Measurements from ENCODE around the gene HNRNPUL1. TPM values are rescaled to one million over a fixed set of nuclear protein-coding genes. Genes with fewer than 3 reads are reported as not detected.

The HNRNPUL1 gene
- total and polyA plus RNA-seq, 9 of the 15 experiments (the other 6 are each of a cell fraction or from before 2014, with no cell fraction given): 7.3 to 211 (median 85.0) TPM

GRCh38 chr19:41264581-41265394, 616 bp downstream of the HNRNPUL1 start:
- ChIA-PET CTCF (ENCODE audit: low intra/inter-chr PET ratio) (no interaction called here), POLR2A (interaction anchor here (0.6 to 3.0 kb wide), 19 partner anchors 8 to 457 kb away, joined by 3 to 16 read pairs (median 7); partner anchors contain the start of genes AXL and CYP2S1)
- peaks cover 34% of the 10 kb centered on the region for H3K36me3 ChIP-seq (ENCODE audit: control insufficient read depth, insufficient read depth, low read length)
- H4K20me1 ChIP-seq (replicated peaks; ENCODE audit: control insufficient read depth, insufficient read depth, low read length): no peaks in the 10 kb centered on the region; the same call in 1 of the 2 replicates
- H3K4me2 ChIP-seq (ENCODE audit: insufficient read depth, low read length): peak overlapping the region; percentile 91
- intact Hi-C loops (cut with micrococcal nuclease): loop anchor here (2.0 to 5.0 kb wide), 4 partner anchors 37 to 174 kb away; partner anchors contain the start of genes DMAC2 and TGFB1
- ATAC-seq (peak; percentile 11; the same call in 2 of the 3 replicates), DNase-seq (ENCODE audit: extremely low read depth in 1 of 4, low spot score in 3 of 4) (peak; percentile 66 to 74 (median 72)), FAIRE-seq (no peak)
- H3K27me3 ChIP-seq (ENCODE audit: control insufficient read depth in 2 of 2, insufficient read depth in 2 of 2, low read length in 2 of 2): peaks cover 0 to 4% of the 10 kb centered on the region in 2 experiments; a peak in 1 of 5 replicates
- H3K4me1 ChIP-seq (replicated peaks in 1 of 2; ENCODE audit: control insufficient read depth in 2 of 2, insufficient read depth in 2 of 2, low read length in 2 of 2): peaks cover 11 to 31% of the 10 kb centered on the region in 2 experiments; a peak in 4 of 5 replicates
- peak overlapping the region; percentile 94 for H3K4me3 ChIP-seq
- H3K9me3 ChIP-seq (replicated peaks; ENCODE audit: control insufficient read depth, insufficient read depth, low read depth, low read length): no peaks in the 10 kb centered on the region
- in situ Hi-C loops (cut with MboI): loop anchor here (5.0 kb wide), 1 partner anchor 62 kb away; no protein-coding TSS in a partner anchor
- no peaks in the 10 kb centered on the region for H3K9me1 ChIP-seq (ENCODE audit: control insufficient read depth, insufficient read depth, low read length)
- H2AFZ ChIP-seq (ENCODE audit: low read depth, low read length): peak overlapping the region; percentile 69
- under 1% methylated on average over 53 of the region's 75 CpGs for WGBS (ENCODE audit: insufficient coverage, low coverage, missing lambda C conversion rate)
- BruUV-seq (replicated peaks): no TSS peak
- peaks cover 61% of the 10 kb centered on the region for H3K79me2 ChIP-seq (ENCODE audit: control insufficient read depth, insufficient read depth, low read length)
- peak overlapping the region; percentile 99 to 100 for H3K9ac ChIP-seq (ENCODE audit: insufficient read depth in 1 of 2, low read depth in 2 of 2, low read length in 2 of 2)
- peak overlapping the region; percentile 99 for H3K27ac ChIP-seq (ENCODE audit: extremely low read depth, low read depth, low read length)
- peak; percentile 23 for TF ChIP-seq SRSF7 (optimal IDR thresholded peaks at IDR 0.05; ENCODE audit: low read depth, low read length)
- no peak for TF ChIP-seq CBX8 (IDR thresholded peaks at IDR 0.05; ENCODE audit: borderline replicate concordance, extremely low read depth, low read depth, low read length, poor library complexity, severe bottlenecking)
- no peak for TF ChIP-seq ZFP30 (CRISPR knock-in tag; IDR thresholded peaks at IDR 0.05; ENCODE audit: borderline replicate concordance)
- peak; percentile 84 for TF ChIP-seq RBFOX2 (IDR thresholded peaks at IDR 0.05; ENCODE audit: low read depth, low read length)
- TF ChIP-seq CTCFL (IDR thresholded peaks at IDR 0.05; ENCODE audit: borderline replicate concordance, insufficient read depth, low read depth, low read length, poor library complexity, severe bottlenecking): no peak
- TF ChIP-seq PHF21A (IDR thresholded peaks at IDR 0.05; ENCODE audit: borderline replicate concordance, low read depth): no peak
- peak; percentile 52; the same call in 1 of the 2 replicates for TF ChIP-seq ATF2 (CRISPR knock-in tag; IDR thresholded peaks at IDR 0.05)
- TF ChIP-seq ELF4 (CRISPR knock-in tag; IDR thresholded peaks at IDR 0.05): no peak
- no peak for TF ChIP-seq CXXC5 (CRISPR knock-in tag; IDR thresholded peaks at IDR 0.05)
- TF ChIP-seq ZNF57 (CRISPR knock-in tag; IDR thresholded peaks at IDR 0.05): no peak
- TF ChIP-seq FOXP4 (CRISPR knock-in tag; IDR thresholded peaks at IDR 0.05; ENCODE audit: borderline replicate concordance): peak; percentile 5; the same call in 1 of the 2 replicates
- no peak for TF ChIP-seq HNRNPL (IDR thresholded peaks at IDR 0.05; ENCODE audit: low read depth, low read length)
- no peak for TF ChIP-seq MYC (IDR thresholded peaks at IDR 0.05; ENCODE audit: low read depth, low read length)
- peak; percentile 17; the same call in 1 of the 2 replicates for TF ChIP-seq MYC (CRISPR knock-in tag; IDR thresholded peaks at IDR 0.05; ENCODE audit: borderline replicate concordance, low read depth)

Data from K562 (cell line).